ENCODE data around the gene ADARB2.

The ADARB2 gene

GRCh38 chr10:1132584-1132983 lies 604.7 kb downstream of the ADARB2 start:
- DNase-seq: no peak

DNA sequence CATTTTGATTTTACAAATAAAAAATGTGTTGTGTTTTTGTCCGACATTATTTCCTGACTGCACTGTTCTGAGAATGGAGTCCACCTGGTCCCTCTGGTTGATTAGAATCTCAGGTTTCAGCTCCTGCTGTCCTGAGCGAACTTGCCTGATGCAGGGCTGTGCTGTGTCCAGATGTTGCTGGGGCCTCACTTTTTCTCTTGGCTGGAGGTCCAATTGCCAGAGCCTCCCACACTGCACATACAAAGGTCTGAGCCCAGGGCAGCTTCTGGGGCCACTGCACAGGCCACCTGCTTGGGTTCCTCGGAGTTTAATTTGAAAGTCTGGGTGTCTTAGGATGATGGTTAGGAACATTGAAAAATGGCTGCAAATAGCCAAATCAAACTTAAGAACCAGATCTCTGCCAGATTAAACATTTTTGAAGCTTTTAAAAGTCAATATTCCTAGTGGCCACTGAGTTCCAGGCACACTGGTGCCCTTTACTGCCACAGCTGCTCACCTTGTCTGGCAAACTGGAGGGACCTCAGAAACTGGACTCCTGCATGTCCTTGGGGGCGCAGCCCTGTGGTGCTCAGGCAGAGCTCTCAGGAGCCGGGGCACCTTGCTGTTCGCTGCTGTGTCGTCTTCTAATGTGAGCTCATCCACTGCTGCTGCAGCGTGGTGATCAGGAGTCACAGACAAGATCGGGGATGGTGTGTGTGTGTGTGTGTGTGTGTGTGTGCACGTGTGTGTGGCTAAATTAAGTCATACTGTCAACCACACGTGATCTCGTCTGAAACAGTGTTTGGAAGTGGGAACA lies 606.1 kb downstream of the ADARB2 start:
- no peak for DNase-seq

- no peak for DNase-seq
Measured at GRCh38 chr10:1130226-1130625, 607.1 kb downstream of the ADARB2 start.

GRCh38 chr10:1128649-1129048 lies 608.7 kb downstream of the ADARB2 start:
- no peak for DNase-seq

- DNase-seq: no peak
Measured at GRCh38 chr10:1128115-1128514, 609.2 kb downstream of the ADARB2 start.

DNA sequence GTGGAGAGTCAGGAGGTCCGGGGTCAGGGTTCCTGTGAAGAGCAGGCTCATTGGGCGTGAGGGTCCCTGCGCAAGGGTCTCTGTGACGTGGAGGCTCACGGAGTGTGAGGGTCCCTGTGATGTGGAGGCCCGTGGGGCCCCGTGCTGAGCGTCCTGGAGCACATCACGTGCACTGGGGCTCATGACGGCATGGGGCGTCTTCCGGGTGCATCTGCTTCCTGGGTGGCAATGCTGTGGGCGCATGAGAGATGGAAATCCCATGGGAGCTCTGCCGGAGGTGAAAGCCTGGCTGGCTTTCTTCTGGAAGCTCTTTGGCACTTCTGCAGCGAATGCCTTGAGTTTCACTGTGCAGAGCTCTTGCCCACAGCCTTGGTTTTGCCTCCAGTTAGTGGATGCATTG lies 609.7 kb downstream of the ADARB2 start:
- DNase-seq: no peak

All from activated CD4-positive, alpha-beta T cell treated with anti-CD3 and anti-CD28 coated beads, Interleukin-2, amount 50 U/mL, for 48 hours (primary cell).